Neural progenitor cell (in vitro differentiated cells): ENCODE measurements around the gene SPATA16. TPM values are rescaled to one million over a fixed set of nuclear protein-coding genes. Genes with fewer than 3 reads are reported as not detected.

Source experiments
- DNase-seq: peaks from one replicate; pipeline ENCODE4 v3.0.0-alpha.2; 2016; ENCODE audit warnings: low spot score
- H2AFZ ChIP-seq: fragments of 200-600 bp; sonication (generic); replicated peaks from 2 replicates; pipeline ENCODE4 v1.6.1; 2016; ENCODE audit warnings: antibody characterized with exemption
- H3F3A ChIP-seq: fragments of 200-600 bp; sonication (generic); 2 replicates; pipeline ENCODE4 v1.6.1; 2016; ENCODE audit warnings: antibody characterized with exemption, low read depth
- H3K27ac ChIP-seq: fragments of 200-600 bp; sonication (generic); 2 replicates; pipeline ENCODE4 v1.5.1; 2016; ENCODE audit warnings: mild to moderate bottlenecking
- H3K27me3 ChIP-seq: fragments of 200-600 bp; sonication (generic); 2 replicates; pipeline ENCODE4 v1.6.1; 2016; ENCODE audit warnings: mild to moderate bottlenecking, moderate library complexity
- H3K36me3 ChIP-seq: fragments of 200-600 bp; sonication (generic); 2 replicates; pipeline ENCODE4 v1.5.1; 2016
- H3K4me1 ChIP-seq: fragments of 200-600 bp; sonication (generic); 2 replicates; pipeline ENCODE4 v1.6.1; 2016; ENCODE audit warnings: mixed run types
- H3K4me2 ChIP-seq: fragments of 200-600 bp; sonication (generic); 2 replicates; pipeline ENCODE4 v1.6.1; 2016
- H3K4me3 ChIP-seq: fragments of 200-600 bp; sonication (generic); 2 replicates; pipeline ENCODE4 v1.5.1; 2016
- H3K79me2 ChIP-seq: fragments of 200-600 bp; sonication (generic); 2 replicates; pipeline ENCODE4 v1.6.1; 2016; ENCODE audit warnings: low read depth
- H3K9ac ChIP-seq: fragments of 200-600 bp; sonication (generic); 2 replicates; pipeline ENCODE4 v1.6.1; 2016
- H3K9me3 ChIP-seq: fragments of 200-600 bp; sonication (generic); 2 replicates; pipeline ENCODE4 v1.5.1; 2016; ENCODE audit warnings: low read depth
- H4K20me1 ChIP-seq: fragments of 200-600 bp; sonication (generic); 2 replicates; pipeline ENCODE4 v1.6.1; 2016; ENCODE audit warnings: low read depth
- H3K27ac Mint-ChIP-seq: 3 replicates; pipeline ENCODE4 v1.8.0; 2021; ENCODE audit warnings: mixed read lengths
- H3K27me3 Mint-ChIP-seq: 2 replicates; pipeline ENCODE4 v1.8.0; 2022; ENCODE audit warnings: low read depth, mild to moderate bottlenecking, inconsistent platforms, moderate library complexity, mixed read lengths; ENCODE audit not compliant: insufficient read depth
- H3K36me3 Mint-ChIP-seq: 3 replicates; pipeline ENCODE4 v1.8.0; 2021; ENCODE audit warnings: mixed read lengths
- H3K4me1 Mint-ChIP-seq: 3 replicates; pipeline ENCODE4 v1.8.0; 2021; ENCODE audit warnings: mixed read lengths
- H3K4me3 Mint-ChIP-seq: 3 replicates; pipeline ENCODE4 v1.8.0; 2021; ENCODE audit warnings: mild to moderate bottlenecking, moderate library complexity, mixed read lengths
- H3K9me3 Mint-ChIP-seq: 3 replicates; pipeline ENCODE4 v1.8.0; 2020; ENCODE audit warnings: mixed read lengths
- EZH2 ChIP-seq: fragments of 200-600 bp; sonication (generic); IDR thresholded peaks from 2 replicates; pipeline ENCODE4 v1.6.1; 2017; ENCODE audit warnings: antibody characterized with exemption, mild to moderate bottlenecking, moderate library complexity
- EZH2phosphoT487 ChIP-seq: fragments of 200-600 bp; sonication (generic); IDR thresholded peaks from 2 replicates; pipeline ENCODE4 v1.6.1; 2017; ENCODE audit warnings: antibody characterized with exemption
- total RNA-seq: library from RNA; depleted of rRNA; stranded (reverse); fragments of >200 nt; gene quantifications from 2 replicates; pipeline ENCODE4 v1.2.3, GENCODE V29; 2015; ENCODE audit warnings: low replicate concordance
- TF ChIP-seq, protein P1 (sequence below): fragments of 200-600 bp; sonication (generic); IDR thresholded peaks from 2 replicates; pipeline ENCODE4 v1.5.1; 2017; ENCODE audit warnings: antibody characterized with exemption, mild to moderate bottlenecking

SPATA16 gene
- total RNA-seq, 1 donor from 2014 or later: not detected

DNA sequence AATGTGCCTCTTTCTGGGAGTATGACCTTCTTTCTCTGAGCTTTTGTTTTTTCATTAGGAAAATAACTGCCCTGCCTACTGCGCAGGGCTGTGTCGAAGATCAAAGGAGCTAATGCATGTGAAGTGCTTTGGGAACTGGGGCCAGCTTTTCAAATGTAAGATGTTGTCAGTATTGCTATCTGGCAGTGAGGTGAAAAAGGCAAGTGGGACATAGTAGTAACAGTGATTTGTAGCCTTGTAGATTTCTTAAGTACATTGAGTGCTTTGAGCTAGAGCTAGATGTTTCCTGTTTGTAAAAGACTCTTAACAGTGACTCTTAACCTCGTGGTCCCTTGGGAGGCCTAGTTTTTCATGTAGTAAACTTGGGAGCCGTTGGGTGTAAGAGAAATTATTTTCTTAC is 264.0 kb downstream of the SPATA16 start:
- Mint-ChIP-seq H3K4me1 (peaks cover 17% of the 10 kb centered on the region), H3K4me3 (no peak overlapping the region), H3K27ac (peak overlapping the region; percentile 24), H3K27me3 (peaks cover 3% of the 10 kb centered on the region), H3K36me3 (peaks cover 8% of the 10 kb centered on the region), H3K9me3 (peaks cover 24% of the 10 kb centered on the region)
- DNase-seq: no peak
- no peaks in the 10 kb centered on the region for H3K27me3 ChIP-seq
- no peak overlapping the region for H3K27ac ChIP-seq
- H3K36me3 ChIP-seq: no peaks in the 10 kb centered on the region
- H3K79me2 ChIP-seq: no peaks in the 10 kb centered on the region
- no peaks in the 10 kb centered on the region for H3K9me3 ChIP-seq
- H2AFZ ChIP-seq: peak overlapping the region; percentile 66
- H3K9ac ChIP-seq: no peak overlapping the region
- peaks cover 5% of the 10 kb centered on the region for H3K4me1 ChIP-seq
- TF ChIP-seq EZH2phosphoT487 (no peak), EZH2 (no peak)
- TF ChIP-seq, protein P1, sequence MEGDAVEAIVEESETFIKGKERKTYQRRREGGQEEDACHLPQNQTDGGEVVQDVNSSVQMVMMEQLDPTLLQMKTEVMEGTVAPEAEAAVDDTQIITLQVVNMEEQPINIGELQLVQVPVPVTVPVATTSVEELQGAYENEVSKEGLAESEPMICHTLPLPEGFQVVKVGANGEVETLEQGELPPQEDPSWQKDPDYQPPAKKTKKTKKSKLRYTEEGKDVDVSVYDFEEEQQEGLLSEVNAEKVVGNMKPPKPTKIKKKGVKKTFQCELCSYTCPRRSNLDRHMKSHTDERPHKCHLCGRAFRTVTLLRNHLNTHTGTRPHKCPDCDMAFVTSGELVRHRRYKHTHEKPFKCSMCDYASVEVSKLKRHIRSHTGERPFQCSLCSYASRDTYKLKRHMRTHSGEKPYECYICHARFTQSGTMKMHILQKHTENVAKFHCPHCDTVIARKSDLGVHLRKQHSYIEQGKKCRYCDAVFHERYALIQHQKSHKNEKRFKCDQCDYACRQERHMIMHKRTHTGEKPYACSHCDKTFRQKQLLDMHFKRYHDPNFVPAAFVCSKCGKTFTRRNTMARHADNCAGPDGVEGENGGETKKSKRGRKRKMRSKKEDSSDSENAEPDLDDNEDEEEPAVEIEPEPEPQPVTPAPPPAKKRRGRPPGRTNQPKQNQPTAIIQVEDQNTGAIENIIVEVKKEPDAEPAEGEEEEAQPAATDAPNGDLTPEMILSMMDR: no peak
- H3F3A ChIP-seq: no peaks in the 10 kb centered on the region
- H4K20me1 ChIP-seq: no peaks in the 10 kb centered on the region
- H3K4me3 ChIP-seq: no peak overlapping the region
- H3K4me2 ChIP-seq: no peak overlapping the region

DNA sequence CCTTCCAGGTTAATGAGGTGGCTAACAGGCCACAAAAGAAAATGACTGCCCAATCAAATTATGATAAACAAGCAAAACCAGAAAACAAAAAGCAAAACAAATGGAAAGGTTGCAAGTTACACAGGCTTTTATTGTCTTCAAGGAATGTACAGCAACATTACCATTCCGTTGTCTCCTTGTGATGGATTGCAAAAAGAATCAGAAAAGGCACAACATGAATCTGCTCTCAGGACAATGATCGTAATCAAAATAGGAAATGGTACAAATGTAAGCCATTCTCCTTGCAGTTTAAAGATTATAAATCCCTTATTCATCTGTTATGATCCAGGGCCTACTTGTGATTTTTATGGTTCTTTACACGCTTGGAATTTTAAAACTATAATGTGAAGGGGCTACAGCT is 264.7 kb downstream of the SPATA16 start:
- Histone ChIP-seq H3K9ac (no peak overlapping the region), H2AFZ (peak overlapping the region; percentile 66), H3K4me3 (no peak overlapping the region), H3K4me1 (peaks cover 5% of the 10 kb centered on the region), H3K27ac (no peak overlapping the region), H3K27me3 (no peaks in the 10 kb centered on the region), H3K4me2 (no peak overlapping the region), H3K36me3 (no peaks in the 10 kb centered on the region), H3K9me3 (no peaks in the 10 kb centered on the region), H3K79me2 (no peaks in the 10 kb centered on the region), H4K20me1 (no peaks in the 10 kb centered on the region), H3F3A (no peaks in the 10 kb centered on the region)
- no peak for DNase-seq
- Mint-ChIP-seq H3K4me3 (no peak overlapping the region), H3K36me3 (peaks cover 8% of the 10 kb centered on the region), H3K27ac (no peak overlapping the region), H3K27me3 (no peaks in the 10 kb centered on the region), H3K4me1 (peaks cover 17% of the 10 kb centered on the region), H3K9me3 (peaks cover 19% of the 10 kb centered on the region)
- TF ChIP-seq, protein P1: no peak
- no peak for TF ChIP-seq EZH2
- TF ChIP-seq EZH2phosphoT487: no peak

DNA sequence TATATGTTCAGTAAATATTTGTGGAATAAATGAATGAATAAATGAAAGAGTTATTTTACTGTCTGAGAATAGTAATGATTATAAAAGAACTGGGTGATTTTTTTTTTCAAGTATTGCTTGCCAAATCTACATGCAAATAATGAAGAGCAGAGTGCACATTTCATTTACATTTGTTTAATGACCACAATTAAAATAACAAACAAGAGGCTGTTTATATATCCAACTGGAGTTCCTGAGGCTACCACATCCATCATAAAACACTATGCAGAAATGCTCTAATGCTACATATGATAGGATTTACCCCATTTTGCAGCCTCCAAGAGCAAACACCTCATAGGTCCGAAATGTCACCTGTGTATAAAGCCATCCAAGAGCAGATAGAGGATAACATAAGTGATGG is 266.0 kb downstream of the SPATA16 start:
- peaks cover 13% of the 10 kb centered on the region for H3K9me3 Mint-ChIP-seq
- H3K4me1 Mint-ChIP-seq: peaks cover 17% of the 10 kb centered on the region
- H3F3A ChIP-seq: no peaks in the 10 kb centered on the region
- peaks cover 5% of the 10 kb centered on the region for H3K36me3 Mint-ChIP-seq
- no peak overlapping the region for H3K27ac Mint-ChIP-seq
- no peak overlapping the region for H3K4me3 ChIP-seq
- H3K79me2 ChIP-seq: no peaks in the 10 kb centered on the region
- H3K27me3 Mint-ChIP-seq: no peaks in the 10 kb centered on the region
- TF ChIP-seq, protein P1: no peak
- no peak for TF ChIP-seq EZH2phosphoT487
- H3K27me3 ChIP-seq: no peaks in the 10 kb centered on the region
- no peaks in the 10 kb centered on the region for H3K9me3 ChIP-seq
- peaks cover 5% of the 10 kb centered on the region for H3K4me1 ChIP-seq
- no peak overlapping the region for H2AFZ ChIP-seq
- no peak for DNase-seq
- no peaks in the 10 kb centered on the region for H4K20me1 ChIP-seq
- no peak overlapping the region for H3K4me3 Mint-ChIP-seq
- H3K27ac ChIP-seq: no peak overlapping the region
- H3K9ac ChIP-seq: no peak overlapping the region
- H3K4me2 ChIP-seq: no peak overlapping the region
- no peaks in the 10 kb centered on the region for H3K36me3 ChIP-seq
